Stimulated activated CD4-positive, alpha-beta T cell treated with anti-CD3 and anti-CD28 coated beads, Interleukin-4, amount 100 ng/mL, for 48 hours (primary cell): ENCODE results near the gene GNAQ.

ENCODE experiments used
- DNase-seq, 2 donors: peaks; one replicate each; pipeline ENCODE4 v3.0.0-alpha.2; 2020; ENCODE audit warnings: low read depth in 2 of 2

Gene GNAQ

GRCh38 chr9:77975036-77975435, 56.6 kb downstream of the GNAQ start:
- DNase-seq = no peak

GRCh38 chr9:77974434-77974833, 57.2 kb downstream of the GNAQ start:
- DNase-seq = no peak

GRCh38 chr9:77969083-77969482, 62.5 kb downstream of the GNAQ start:
- no peak for DNase-seq

- no peak for DNase-seq
These were observed 63.1 kb downstream of the GNAQ start for GRCh38 chr9:77968506-77968905.

GRCh38 chr9:77966718-77967117, 64.9 kb downstream of the GNAQ start:
- no peak for DNase-seq

- DNase-seq = no peak
These were observed 66.0 kb downstream of the GNAQ start for GRCh38 chr9:77965445-77966123.

GRCh38 chr9:77964258-77964657, 67.4 kb downstream of the GNAQ start:
- no peak for DNase-seq

- no peak for DNase-seq
These were observed 70.1 kb downstream of the GNAQ start for GRCh38 chr9:77961541-77961940.

- no peak for DNase-seq
These were observed 71.1 kb downstream of the GNAQ start for GRCh38 chr9:77960356-77961153.

GRCh38 chr9:77959803-77960202, 71.8 kb downstream of the GNAQ start:
- DNase-seq = no peak

GRCh38 chr9:77957652-77958051, 74.0 kb downstream of the GNAQ start:
- no peak for DNase-seq

- DNase-seq = no peak
These were observed 75.1 kb downstream of the GNAQ start for GRCh38 chr9:77956555-77956954.

- no peak for DNase-seq
These were observed 77.0 kb downstream of the GNAQ start for GRCh38 chr9:77954666-77955015.

- DNase-seq = no peak
These were observed 77.5 kb downstream of the GNAQ start for GRCh38 chr9:77954013-77954665.

GRCh38 chr9:77953590-77953989, 78.0 kb downstream of the GNAQ start:
- DNase-seq = no peak

GRCh38 chr9:77952635-77953328, 78.8 kb downstream of the GNAQ start:
- DNase-seq = no peak

GRCh38 chr9:77951369-77951768, 80.2 kb downstream of the GNAQ start:
- no peak for DNase-seq

- no peak for DNase-seq
These were observed 81.7 kb downstream of the GNAQ start for GRCh38 chr9:77949751-77950436.

- DNase-seq = no peak
These were observed 84.0 kb downstream of the GNAQ start for GRCh38 chr9:77947651-77948050.

- DNase-seq = no peak
These were observed 84.5 kb downstream of the GNAQ start for GRCh38 chr9:77946969-77947620.

GRCh38 chr9:77946296-77946695, 85.3 kb downstream of the GNAQ start:
- DNase-seq = no peak
